ENCODE measurements around the gene TEX22. TPM values are rescaled to one million over a fixed set of nuclear protein-coding genes. Genes with fewer than 3 reads are reported as not detected.

The TEX22 gene
- total RNA-seq, 1 donor from 2014 or later = not detected

DNA sequence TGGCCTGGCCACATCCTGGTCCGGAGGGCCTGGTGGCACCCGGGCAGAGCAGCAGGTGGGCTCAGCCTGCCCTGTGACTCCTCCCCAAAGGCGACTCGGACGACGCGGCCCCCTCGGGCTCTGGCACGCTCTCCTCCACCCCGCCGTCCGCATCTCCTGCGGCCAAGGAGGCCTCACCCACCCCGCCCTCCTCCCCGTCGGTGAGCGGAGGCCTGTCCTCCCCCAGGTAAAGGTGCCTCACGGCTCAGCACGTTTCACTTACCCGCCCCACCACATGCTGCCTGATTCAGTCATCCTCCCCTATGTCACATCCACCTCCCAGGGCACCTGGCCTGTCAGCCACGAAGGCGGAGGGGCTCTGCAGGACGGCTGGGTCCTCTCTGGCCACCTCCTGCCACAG is 6.8 kb upstream of the TEX22 start:
- H3K4me1 ChIP-seq = no peaks in the 10 kb centered on the region
- H3K27me3 ChIP-seq = no peaks in the 10 kb centered on the region
- H3K4me3 ChIP-seq = no peak overlapping the region
- H3K27ac ChIP-seq = no peak overlapping the region
- H3K36me3 ChIP-seq = peaks cover 19 to 23% of the 10 kb centered on the region in 2 donors
- no peaks in the 10 kb centered on the region for H3K9me3 ChIP-seq
- intact Hi-C loops (cut with DNase I) = no loop called here
- no peak for DNase-seq (ENCODE audit: low spot score in 2 of 2)
- TF ChIP-seq, protein P1, sequence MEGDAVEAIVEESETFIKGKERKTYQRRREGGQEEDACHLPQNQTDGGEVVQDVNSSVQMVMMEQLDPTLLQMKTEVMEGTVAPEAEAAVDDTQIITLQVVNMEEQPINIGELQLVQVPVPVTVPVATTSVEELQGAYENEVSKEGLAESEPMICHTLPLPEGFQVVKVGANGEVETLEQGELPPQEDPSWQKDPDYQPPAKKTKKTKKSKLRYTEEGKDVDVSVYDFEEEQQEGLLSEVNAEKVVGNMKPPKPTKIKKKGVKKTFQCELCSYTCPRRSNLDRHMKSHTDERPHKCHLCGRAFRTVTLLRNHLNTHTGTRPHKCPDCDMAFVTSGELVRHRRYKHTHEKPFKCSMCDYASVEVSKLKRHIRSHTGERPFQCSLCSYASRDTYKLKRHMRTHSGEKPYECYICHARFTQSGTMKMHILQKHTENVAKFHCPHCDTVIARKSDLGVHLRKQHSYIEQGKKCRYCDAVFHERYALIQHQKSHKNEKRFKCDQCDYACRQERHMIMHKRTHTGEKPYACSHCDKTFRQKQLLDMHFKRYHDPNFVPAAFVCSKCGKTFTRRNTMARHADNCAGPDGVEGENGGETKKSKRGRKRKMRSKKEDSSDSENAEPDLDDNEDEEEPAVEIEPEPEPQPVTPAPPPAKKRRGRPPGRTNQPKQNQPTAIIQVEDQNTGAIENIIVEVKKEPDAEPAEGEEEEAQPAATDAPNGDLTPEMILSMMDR (IDR thresholded peaks at IDR 0.05) = no peak

DNA sequence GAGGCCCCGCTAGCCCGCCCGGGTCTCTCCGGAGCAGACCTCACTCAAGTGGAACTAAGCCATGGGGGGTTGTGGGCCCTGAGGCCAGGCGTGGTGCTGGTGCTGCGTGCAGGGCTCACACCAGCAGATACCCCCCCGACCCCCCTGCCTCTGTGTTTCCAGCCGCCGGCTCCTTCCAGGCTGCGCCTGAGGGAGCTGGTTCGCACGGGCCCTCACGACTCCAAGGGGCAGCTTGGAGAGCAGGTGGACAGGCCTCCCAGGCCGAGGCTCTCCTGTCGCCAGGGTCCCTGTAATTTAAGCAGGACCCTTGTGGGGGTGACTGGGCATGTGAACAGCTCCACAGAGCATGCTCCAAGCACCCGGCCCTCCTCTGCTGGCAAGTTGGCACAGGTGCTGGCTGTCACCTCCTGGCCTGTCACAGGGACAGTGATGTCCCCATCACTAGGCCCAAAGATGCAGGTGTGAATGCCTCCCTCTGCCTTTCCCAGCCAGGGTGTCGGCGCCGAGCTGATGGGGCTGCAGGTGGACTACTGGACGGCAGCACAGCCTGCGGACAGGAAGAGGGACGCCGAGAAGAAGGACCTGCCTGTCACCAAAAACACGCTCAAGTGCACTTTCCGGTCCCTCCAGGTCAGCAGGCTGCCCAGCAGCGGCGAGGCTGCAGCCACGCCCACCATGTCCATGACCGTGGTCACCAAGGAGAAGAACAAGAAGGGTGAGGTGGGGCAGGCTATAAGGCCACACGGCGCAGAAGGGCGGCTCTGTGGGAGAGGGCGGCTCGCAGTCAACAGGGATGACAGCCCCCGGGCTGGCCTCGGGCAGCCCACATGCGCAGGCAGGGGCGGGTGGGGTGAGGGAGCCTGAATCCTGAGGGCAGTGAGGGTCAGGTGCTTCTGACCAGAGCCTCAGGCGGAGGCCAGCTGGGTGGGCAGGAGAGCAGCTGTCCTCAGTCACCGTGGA is 5.9 kb upstream of the TEX22 start:
- H3K9me3 ChIP-seq = no peaks in the 10 kb centered on the region
- intact Hi-C loops (cut with DNase I) = no loop called here
- peaks cover 11 to 16% of the 10 kb centered on the region in 2 donors for H3K36me3 ChIP-seq
- no peak for DNase-seq (ENCODE audit: low spot score in 2 of 2)
- H3K4me1 ChIP-seq = no peaks in the 10 kb centered on the region
- H3K27ac ChIP-seq = no peak overlapping the region
- no peak overlapping the region for H3K4me3 ChIP-seq
- TF ChIP-seq, protein P1 (IDR thresholded peaks at IDR 0.05) = no peak
- no peaks in the 10 kb centered on the region for H3K27me3 ChIP-seq

DNA sequence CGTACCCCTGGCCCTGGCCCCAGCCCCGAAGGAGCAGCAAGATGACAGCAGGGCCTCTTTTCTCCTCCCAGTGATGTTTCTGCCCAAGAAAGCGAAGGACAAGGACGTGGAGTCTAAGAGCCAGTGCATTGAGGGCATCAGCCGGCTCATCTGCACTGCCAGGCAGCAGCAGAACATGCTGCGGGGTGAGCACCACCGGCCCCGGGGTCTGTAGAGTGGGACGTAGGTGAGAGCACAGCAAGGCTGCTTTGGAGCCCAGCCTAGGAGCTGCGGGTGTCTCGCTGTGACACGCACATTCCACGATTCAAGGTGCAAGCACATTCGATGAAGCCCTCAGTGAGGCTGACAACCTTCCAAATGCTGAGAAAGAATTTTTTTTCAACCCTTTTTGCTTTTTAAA is 5.2 kb upstream of the TEX22 start:
- peaks cover 9% of the 10 kb centered on the region in 2 donors for H3K36me3 ChIP-seq
- peaks cover 2 to 3% of the 10 kb centered on the region in 2 donors for H3K4me1 ChIP-seq
- no peak overlapping the region for H3K27ac ChIP-seq
- DNase-seq (ENCODE audit: low spot score in 2 of 2) = no peak
- no peaks in the 10 kb centered on the region for H3K9me3 ChIP-seq
- TF ChIP-seq, protein P1 (IDR thresholded peaks at IDR 0.05) = no peak
- no peak overlapping the region for H3K4me3 ChIP-seq
- intact Hi-C loops (cut with DNase I) = no loop called here
- H3K27me3 ChIP-seq = no peaks in the 10 kb centered on the region

DNA sequence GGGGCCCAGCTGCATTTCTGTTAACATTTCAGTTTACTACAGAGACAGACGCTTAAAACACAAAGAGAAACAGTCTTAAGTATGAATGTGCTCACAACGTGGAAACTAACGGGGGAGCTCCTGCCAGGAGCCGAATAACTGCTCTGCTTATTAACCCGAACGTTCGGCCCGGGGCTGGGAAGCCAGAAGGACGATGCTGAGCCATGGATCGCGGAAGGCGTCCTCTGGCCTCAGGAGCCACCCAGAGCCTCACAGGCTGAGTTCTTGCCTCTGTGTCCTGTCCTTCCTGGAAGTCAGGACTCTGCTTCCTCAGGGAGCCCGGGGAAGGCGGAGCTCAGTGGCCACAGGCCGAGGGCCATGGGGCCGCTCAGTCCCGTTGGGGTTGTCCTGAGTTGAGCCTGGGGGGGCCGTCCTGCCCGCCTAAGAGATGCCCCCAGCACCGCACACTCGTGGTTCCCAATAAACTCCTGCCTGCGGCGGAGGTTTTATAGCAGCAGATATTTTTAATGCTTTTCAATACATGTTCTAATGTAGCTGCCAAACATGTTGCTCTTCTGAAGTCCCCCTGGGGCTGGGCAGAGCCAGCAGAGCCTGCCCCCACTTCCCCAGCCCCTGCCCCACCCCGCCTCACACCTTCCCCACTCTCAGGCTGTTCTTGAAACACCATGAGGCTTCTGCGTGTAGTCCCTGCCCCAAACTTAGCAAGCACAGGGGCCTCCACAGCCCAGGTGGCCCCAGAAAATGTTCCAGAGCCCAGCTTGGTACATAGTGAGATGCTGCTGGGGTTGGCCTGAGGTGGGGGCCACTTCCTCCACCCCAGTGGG is 3.4 kb upstream of the TEX22 start:
- Histone ChIP-seq H3K36me3 (peaks cover 9% of the 10 kb centered on the region in 2 donors), H3K27me3 (no peaks in the 10 kb centered on the region), H3K4me1 (peaks cover 8% of the 10 kb centered on the region in 2 donors), H3K27ac (no peak overlapping the region), H3K9me3 (no peaks in the 10 kb centered on the region), H3K4me3 (no peak overlapping the region)
- TF ChIP-seq, protein P1 (IDR thresholded peaks at IDR 0.05) = no peak
- intact Hi-C loops (cut with DNase I) = loop anchor here (5.0 kb wide), 1 partner anchor 83 kb away; the partner anchor contains the start of gene PACS2
- no peak for DNase-seq (ENCODE audit: low spot score in 2 of 2)

DNA sequence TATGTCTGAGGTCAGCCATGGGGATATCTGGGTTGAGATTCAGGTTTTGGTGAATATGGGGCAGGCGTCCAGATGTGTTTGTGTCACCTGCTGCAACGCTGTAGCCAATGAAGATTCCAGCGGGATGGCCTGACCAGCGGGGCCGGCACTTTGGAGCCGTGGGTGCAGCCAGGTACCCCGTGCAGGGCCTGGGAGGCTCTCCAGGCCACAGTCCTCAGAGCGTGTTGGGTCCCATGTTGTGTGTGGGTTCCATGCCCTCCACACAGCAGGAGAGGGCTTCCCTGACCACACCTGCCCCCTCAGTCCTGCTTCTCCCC is 2.8 kb upstream of the TEX22 start:
- TF ChIP-seq, protein P1 (IDR thresholded peaks at IDR 0.05) = no peak
- H3K27ac ChIP-seq = no peak overlapping the region
- H3K4me1 ChIP-seq = peaks cover 8% of the 10 kb centered on the region in 2 donors
- intact Hi-C loops (cut with DNase I) = loop anchor here (5.0 kb wide), 1 partner anchor 83 kb away; the partner anchor contains the start of gene PACS2
- H3K27me3 ChIP-seq = no peaks in the 10 kb centered on the region
- H3K4me3 ChIP-seq = no peak overlapping the region
- H3K36me3 ChIP-seq = peaks cover 9 to 12% of the 10 kb centered on the region in 2 donors
- DNase-seq (ENCODE audit: low spot score in 2 of 2) = no peak
- peaks cover 0 to under 1% of the 10 kb centered on the region in 2 donors for H3K9me3 ChIP-seq

Measured in ascending aorta (tissue), 2 donors.